ENCODE measurements around the gene CCL28.
"Not testable (repeated sequence)": the region's sequence is repeated elsewhere in the genome, so short reads cannot be mapped to it uniquely, and the experiment has no call there.

The CCL28 gene

GRCh38 chr5:43409809-43410271, 2.4 kb downstream of the CCL28 start:
- no peak for DNase-seq (ENCODE audit: low read depth)

GRCh38 chr5:43402524-43403066, 9.6 kb downstream of the CCL28 start:
- not testable (repeated sequence) for DNase-seq (ENCODE audit: low read depth)

DNA sequence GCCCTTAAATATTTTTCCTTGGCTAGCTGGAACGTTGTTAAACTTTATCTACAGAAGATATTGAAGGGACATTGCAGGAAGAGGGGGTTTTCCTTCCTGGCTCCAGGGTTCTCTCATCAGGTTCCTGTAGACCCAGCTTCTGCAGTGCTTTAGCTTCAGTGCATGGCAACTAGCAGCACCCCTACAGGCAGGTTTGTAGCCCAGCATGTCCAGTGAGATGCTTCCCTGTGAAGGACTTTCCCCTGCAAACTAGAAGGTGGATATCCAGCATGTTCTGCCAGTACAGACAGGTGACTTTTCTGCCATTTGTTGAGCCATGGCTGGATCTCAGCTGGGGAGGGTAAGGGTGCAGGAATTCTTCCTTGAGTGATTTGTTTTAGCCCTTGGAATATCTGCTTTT, 10.4 kb downstream of the CCL28 start:
- DNase-seq (ENCODE audit: low read depth): no peak

- DNase-seq (ENCODE audit: low read depth): no peak
Measured at GRCh38 chr5:43400082-43400481, 12.1 kb downstream of the CCL28 start.

GRCh38 chr5:43396762-43397304, 15.4 kb downstream of the CCL28 start:
- DNase-seq (ENCODE audit: low read depth): no peak

DNA sequence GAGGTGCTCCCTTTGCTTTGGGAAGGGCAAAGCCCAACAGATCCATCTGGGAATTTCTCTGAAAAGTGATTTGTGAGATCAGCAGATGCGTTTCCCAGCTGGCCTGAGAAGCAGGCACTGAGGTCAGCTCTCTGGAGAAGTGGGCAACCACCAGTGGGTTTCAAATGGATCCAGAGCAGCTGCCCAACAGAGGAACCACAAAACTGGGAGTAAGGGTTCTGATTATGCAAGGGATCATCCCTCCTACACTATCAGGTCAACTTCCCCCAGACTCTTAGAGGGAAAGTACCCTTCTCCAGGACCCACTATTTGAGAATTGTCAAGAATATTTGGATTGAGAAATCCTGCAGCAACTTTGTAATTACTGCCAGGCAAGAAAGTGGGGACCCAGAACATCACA, 21.7 kb downstream of the CCL28 start:
- DNase-seq (ENCODE audit: low read depth): no peak

DNA sequence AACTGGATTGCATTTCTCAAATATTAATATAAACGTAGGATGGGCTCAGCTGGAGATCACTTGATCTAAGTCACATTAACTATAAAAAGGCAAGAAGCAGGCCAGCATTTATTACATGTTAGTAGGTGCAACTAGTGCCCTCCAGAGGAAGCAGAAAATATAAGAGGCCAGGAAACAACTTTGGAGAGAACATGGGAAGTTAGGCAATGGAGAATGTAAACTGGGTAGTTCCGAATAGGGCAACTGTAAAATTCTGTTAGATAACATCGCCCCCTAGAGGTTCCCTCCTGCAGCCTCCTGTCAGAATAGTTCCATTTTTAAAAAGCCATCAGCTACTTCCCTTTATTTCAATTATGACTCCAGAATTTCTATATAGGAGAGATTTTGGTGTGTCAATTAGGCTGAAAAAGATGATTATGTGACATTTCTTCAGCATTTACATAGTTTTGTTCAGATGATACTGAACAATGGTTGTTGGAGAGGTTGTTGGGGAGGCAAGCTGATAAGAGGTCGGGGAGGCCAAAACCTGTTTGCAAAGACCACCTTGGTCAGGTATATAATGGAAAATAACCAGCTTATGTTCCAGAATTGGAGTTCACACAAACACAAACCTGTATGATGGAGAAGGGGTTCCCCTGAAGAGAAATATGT, 22.4 kb downstream of the CCL28 start:
- DNase-seq (ENCODE audit: low read depth): peak; percentile 92

- no peak for DNase-seq (ENCODE audit: low read depth)
Measured at GRCh38 chr5:43386960-43387362, 25.2 kb downstream of the CCL28 start.

DNA sequence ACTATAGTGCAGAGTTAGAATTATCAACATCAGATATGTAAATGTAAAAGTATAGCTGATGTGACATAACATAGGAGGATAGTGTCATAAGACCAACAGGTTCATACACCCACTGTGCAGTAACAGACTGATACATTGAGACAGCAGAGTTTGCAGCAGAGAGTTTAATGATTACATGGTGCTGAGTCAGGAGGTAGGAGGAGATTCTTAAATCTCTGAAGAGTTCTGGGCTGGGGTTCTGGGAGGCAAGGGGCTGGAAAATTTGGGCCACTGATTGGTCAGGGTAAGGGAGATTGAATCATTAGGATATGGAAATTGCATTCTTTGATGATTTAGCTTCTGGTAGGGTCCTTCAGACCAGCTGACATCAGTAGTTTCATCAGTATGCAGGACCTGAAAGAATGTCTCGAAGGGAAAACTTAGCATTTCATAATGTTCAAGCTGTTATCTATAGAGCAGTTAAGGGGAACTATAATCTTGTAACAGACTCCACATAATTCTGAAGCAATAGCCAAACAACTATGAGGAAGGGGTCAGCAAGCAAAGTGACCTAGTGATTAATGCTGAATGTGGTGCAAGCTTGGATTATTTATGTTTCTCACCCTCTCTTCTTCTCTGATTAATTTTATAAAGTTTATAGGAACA, 35.6 kb downstream of the CCL28 start:
- DNase-seq (ENCODE audit: low read depth): no peak

- no peak for DNase-seq (ENCODE audit: low read depth)
Measured at GRCh38 chr5:43371821-43372220, 40.4 kb downstream of the CCL28 start.

GRCh38 chr5:43370352-43370751, 41.8 kb downstream of the CCL28 start:
- DNase-seq (ENCODE audit: low read depth): no peak

DNA sequence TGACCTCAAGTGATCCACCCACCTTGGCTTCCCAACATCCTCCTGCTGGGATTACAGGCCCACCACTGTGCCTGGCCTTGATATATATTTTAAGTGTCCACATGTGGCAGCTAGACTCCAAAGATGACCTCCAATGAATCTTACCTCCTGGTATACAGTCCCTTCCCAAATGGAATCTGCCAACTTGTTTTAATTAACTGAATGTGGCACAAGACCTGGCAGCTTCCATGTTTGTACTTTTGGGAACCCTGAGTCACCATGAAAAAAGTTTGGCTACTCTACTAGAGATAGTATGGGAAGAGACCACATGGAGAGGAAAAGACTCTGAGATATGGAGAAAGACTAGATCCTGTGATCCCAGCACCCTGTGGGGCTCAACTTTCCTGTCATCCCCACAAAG, 42.5 kb downstream of the CCL28 start:
- DNase-seq (ENCODE audit: low read depth): no peak

DNA sequence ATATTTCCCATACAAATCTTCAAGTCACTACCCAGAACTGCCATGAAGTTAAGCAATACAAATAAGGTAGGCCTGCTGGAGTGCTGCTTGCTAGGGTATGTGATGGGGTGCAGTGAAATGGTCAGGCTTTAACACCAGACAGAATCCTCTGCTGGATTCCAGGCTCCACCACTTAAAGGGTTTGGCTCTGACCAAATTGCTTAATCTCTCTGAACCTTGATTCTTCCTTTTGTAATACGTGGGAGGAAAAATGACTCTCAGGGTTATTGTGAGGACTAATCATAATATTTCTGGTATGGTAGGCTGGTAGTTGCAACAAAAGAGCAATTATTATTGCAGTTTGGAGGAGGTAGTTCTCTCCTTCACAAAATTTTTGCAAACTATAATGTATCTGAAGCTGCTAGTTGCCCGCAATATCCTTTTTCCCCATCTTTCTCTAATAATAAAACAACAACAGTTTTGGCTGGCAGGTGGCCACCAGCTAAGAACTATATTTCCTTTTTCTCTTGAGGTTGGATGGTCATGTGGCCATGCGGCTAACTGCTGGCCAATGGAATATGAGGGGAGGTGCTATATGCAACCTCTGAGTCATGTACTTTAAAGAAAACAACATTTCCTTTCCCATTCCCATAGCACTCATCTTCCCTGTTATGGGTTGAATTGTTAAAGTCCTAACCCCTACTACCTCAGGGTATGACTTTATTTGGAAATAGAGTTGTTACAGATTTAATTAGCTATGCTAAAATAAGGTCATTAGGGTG, 44.1 kb downstream of the CCL28 start:
- peak; percentile 1 for DNase-seq (ENCODE audit: low read depth)

DNA sequence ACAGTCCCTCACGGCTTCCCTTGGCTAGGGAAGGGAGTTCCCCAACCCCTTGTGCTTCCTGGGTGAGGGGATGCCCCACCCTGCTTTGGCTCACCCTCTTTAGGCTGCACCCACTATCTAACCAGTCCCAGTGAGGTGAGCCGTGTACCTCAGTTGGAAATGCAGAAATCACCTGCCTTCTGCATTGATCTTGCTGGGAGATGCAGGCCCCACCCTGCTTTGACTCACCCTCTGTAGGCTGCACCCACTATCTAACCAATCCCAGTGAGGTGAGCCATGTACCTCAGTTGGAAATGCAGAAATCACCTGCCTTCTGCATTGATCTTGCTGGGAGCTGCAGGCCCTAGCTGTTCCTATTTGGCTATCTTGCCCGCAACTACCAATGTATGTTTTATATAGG, 44.7 kb downstream of the CCL28 start:
- DNase-seq (ENCODE audit: low read depth): no peak

- not testable (repeated sequence) for DNase-seq (ENCODE audit: low read depth)
Measured at GRCh38 chr5:43366680-43367246, 45.4 kb downstream of the CCL28 start.

DNA sequence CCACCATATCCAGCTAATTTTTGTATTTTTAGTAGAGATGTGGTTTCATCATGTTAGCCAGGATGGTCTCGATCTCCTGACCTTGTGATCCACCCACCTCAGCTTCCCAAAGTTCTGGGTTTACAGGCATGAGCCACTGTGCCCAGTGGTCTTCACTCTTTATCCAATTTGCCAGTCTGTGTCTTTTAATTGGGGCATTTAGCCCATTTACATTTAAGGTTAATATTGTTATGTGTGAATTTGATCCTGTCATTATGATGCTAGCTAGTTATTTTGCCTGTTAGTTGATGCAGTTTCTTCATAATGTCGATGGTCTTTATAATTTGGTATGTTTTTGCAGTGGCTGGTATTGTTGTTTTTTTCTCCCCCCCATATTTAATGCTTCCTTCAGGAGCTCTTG, 47.0 kb downstream of the CCL28 start:
- not testable (repeated sequence) for DNase-seq (ENCODE audit: low read depth)

GRCh38 chr5:43363445-43364152, 48.6 kb downstream of the CCL28 start:
- no peak for DNase-seq (ENCODE audit: low read depth)

GRCh38 chr5:43362725-43363435, 49.3 kb downstream of the CCL28 start:
- DNase-seq (ENCODE audit: low read depth): no peak

DNA sequence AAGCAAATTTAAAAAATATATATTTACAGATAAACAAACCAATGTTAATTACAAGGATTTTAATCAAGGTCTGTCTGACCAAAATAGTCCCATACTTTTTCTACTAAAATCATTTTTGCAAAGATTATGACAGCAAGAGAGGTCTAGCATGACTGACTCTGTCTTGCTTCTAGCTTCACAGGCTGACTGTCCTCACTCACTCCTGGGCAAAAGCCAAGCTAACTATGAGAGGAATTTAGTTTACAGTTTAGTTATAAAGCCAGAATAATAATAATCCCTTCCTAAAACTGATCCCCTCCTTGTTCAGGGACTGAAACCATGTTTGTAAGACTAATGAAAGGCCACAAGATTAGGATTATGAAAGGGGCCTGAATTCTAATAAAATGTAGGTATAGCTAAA, 53.5 kb downstream of the CCL28 start:
- no peak for DNase-seq (ENCODE audit: low read depth)

DNA sequence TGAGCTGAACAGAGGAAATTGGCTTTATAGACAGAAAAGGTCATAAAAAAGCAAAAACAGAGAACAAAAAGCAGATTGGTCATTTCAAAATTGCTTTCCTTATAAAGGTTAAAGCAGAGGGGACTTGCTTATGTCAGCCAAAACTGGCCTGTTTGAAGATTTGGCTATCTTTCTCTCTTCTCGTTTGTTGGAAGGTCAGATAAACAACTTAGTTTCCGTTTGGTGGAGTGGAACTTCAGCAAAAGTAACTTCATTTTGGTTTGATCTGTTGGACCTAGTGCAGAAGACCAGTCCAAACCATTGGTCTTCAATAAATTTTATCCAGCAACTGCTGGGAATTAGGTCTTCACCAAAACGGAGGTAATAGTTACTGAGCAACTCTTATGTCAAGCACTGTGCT, 53.9 kb downstream of the CCL28 start:
- DNase-seq (ENCODE audit: low read depth): no peak

- DNase-seq (ENCODE audit: low read depth): no peak
Measured at GRCh38 chr5:43357878-43358281, 54.3 kb downstream of the CCL28 start.

All from fibroblast of the conjunctiva (primary cell).